Natural killer cell treated with Interleukin-12 subunit alpha and Interleukin-12 subunit beta and Interleukin-15 and Interleukin-18, amount 100 ng/mL, for 72 hours (primary cell): ENCODE results near the gene PMPCA. TPM values are rescaled to one million over a fixed set of nuclear protein-coding genes. Genes with fewer than 3 reads are reported as not detected.
A peak's percentile ranks its signal among the peaks of the same experiment; 100 is the strongest.
"Not testable (repeated sequence)": the region's sequence is repeated elsewhere in the genome, so short reads cannot be mapped to it uniquely, and the experiment has no call there.

Experiments
- ATAC-seq, 2 donors: fragments of 150-1000 bp; cut with Tn5 transposase in 1 of 2; sonication (Bioruptor Pico), chemical (Tn5 transposase) in 1 of 2; 2 replicates each; pipeline ENCODE4 v1.10.0; 2021
- DNase-seq: peaks from one replicate; pipeline ENCODE4 v3.0.0; 2022; ENCODE audit warnings: low spot score
- H3K27ac Mint-ChIP-seq, 2 donors: 1 replicate in 1 of 2; 2 replicates in 1 of 2; pipeline ENCODE4 v1.8.0; 2022; ENCODE audit warnings: mixed read lengths in 2 of 2, mild to moderate bottlenecking in 1 of 2, moderate library complexity in 1 of 2
- H3K27me3 Mint-ChIP-seq, 2 donors: 1 replicate in 1 of 2; 2 replicates in 1 of 2; pipeline ENCODE4 v1.8.0; 2022; ENCODE audit warnings: mixed read lengths in 2 of 2
- H3K36me3 Mint-ChIP-seq: one replicate; pipeline ENCODE4 v1.8.0; 2022; ENCODE audit warnings: mixed read lengths
- H3K4me1 Mint-ChIP-seq, 2 donors: 1 replicate in 1 of 2; 2 replicates in 1 of 2; pipeline ENCODE4 v1.8.0; 2022; ENCODE audit warnings: low read depth in 2 of 2, mixed read lengths in 2 of 2, mild to moderate bottlenecking in 1 of 2
- H3K4me3 Mint-ChIP-seq: one replicate; pipeline ENCODE4 v1.8.0; 2022; ENCODE audit warnings: mixed read lengths
- H3K9me3 Mint-ChIP-seq: 2 replicates; pipeline ENCODE4 v1.8.0; 2022; ENCODE audit warnings: mixed read lengths
- total RNA-seq, 2 donors: library from RNA; stranded (reverse); gene quantifications; one replicate each; pipeline ENCODE4 v1.2.3, GENCODE V29; 2022

PMPCA gene
- total RNA-seq, 2 donors from 2014 or later, result 66.2 to 107 TPM

GRCh38 chr9:136404801-136405136 is 5.7 kb upstream of the PMPCA start:
- H3K27me3 Mint-ChIP-seq, result no peaks in the 10 kb centered on the region
- H3K4me1 Mint-ChIP-seq, result peaks cover 40 to 46% of the 10 kb centered on the region in 2 donors
- DNase-seq (no peak), ATAC-seq (no peak)
- no peaks in the 10 kb centered on the region for H3K9me3 Mint-ChIP-seq
- peaks cover 5% of the 10 kb centered on the region for H3K36me3 Mint-ChIP-seq
- H3K27ac Mint-ChIP-seq, result peak overlapping the region; percentile 82 to 93
- H3K4me3 Mint-ChIP-seq, result peak overlapping the region; percentile 77

GRCh38 chr9:136405481-136405880 is 5.0 kb upstream of the PMPCA start:
- DNase-seq (no peak), ATAC-seq (no peak)
- Mint-ChIP-seq H3K27ac (peak overlapping the region; percentile 82 to 93), H3K36me3 (peaks cover 5% of the 10 kb centered on the region), H3K4me3 (peak overlapping the region; percentile 77), H3K9me3 (no peaks in the 10 kb centered on the region), H3K27me3 (no peaks in the 10 kb centered on the region), H3K4me1 (peaks cover 43 to 48% of the 10 kb centered on the region in 2 donors)

- H3K27me3 Mint-ChIP-seq, H3K27ac Mint-ChIP-seq, H3K36me3 Mint-ChIP-seq, DNase-seq, ATAC-seq, H3K4me3 Mint-ChIP-seq, H3K9me3 Mint-ChIP-seq: not testable (repeated sequence)
- H3K4me1 Mint-ChIP-seq, result peaks cover 43 to 44% of the 10 kb centered on the region in 2 donors
Observed at GRCh38 chr9:136405904-136406303, 4.6 kb upstream of the PMPCA start.

GRCh38 chr9:136407061-136407460 is 3.4 kb upstream of the PMPCA start:
- H3K36me3 Mint-ChIP-seq, result peaks cover 10% of the 10 kb centered on the region
- DNase-seq, H3K27me3 Mint-ChIP-seq, H3K4me3 Mint-ChIP-seq, ATAC-seq, H3K27ac Mint-ChIP-seq, H3K9me3 Mint-ChIP-seq: not testable (repeated sequence)
- H3K4me1 Mint-ChIP-seq, result peaks cover 46 to 48% of the 10 kb centered on the region in 2 donors

- Mint-ChIP-seq H3K36me3 (peaks cover 10% of the 10 kb centered on the region), H3K4me1 (peaks cover 47 to 48% of the 10 kb centered on the region in 2 donors), H3K27me3 (no peaks in the 10 kb centered on the region), H3K27ac (no peak overlapping the region), H3K9me3 (no peaks in the 10 kb centered on the region), H3K4me3 (no peak overlapping the region)
- no peak for ATAC-seq
- DNase-seq, result no peak
Observed at GRCh38 chr9:136407911-136408310, 2.5 kb upstream of the PMPCA start.

- Mint-ChIP-seq H3K4me3 (peak overlapping the region; percentile 90), H3K9me3 (no peaks in the 10 kb centered on the region), H3K27me3 (no peaks in the 10 kb centered on the region), H3K36me3 (peaks cover 16% of the 10 kb centered on the region), H3K4me1 (peaks cover 35 to 36% of the 10 kb centered on the region in 2 donors), H3K27ac (peak overlapping the region; percentile 86 to 91)
- no peak for DNase-seq
- ATAC-seq, result peak; percentile 24 to 38
Observed at GRCh38 chr9:136409557-136410455, 652 bp upstream of the PMPCA start.

- H3K9me3 Mint-ChIP-seq, result no peaks in the 10 kb centered on the region
- H3K27ac Mint-ChIP-seq, result peak overlapping the region; percentile 86 to 91
- no peaks in the 10 kb centered on the region for H3K27me3 Mint-ChIP-seq
- DNase-seq (no peak), ATAC-seq (no peak)
- peaks cover 16% of the 10 kb centered on the region for H3K36me3 Mint-ChIP-seq
- H3K4me1 Mint-ChIP-seq, result peaks cover 29 to 30% of the 10 kb centered on the region in 2 donors
- peak overlapping the region; percentile 90 for H3K4me3 Mint-ChIP-seq
Observed at GRCh38 chr9:136411378-136411777, 920 bp downstream of the PMPCA start.

GRCh38 chr9:136412962-136413361 is 2.5 kb downstream of the PMPCA start:
- H3K9me3 Mint-ChIP-seq, result no peaks in the 10 kb centered on the region
- H3K27me3 Mint-ChIP-seq, result no peaks in the 10 kb centered on the region
- H3K4me1 Mint-ChIP-seq, result peaks cover 26 to 30% of the 10 kb centered on the region in 2 donors
- DNase-seq (no peak), ATAC-seq (no peak)
- no peak overlapping the region for H3K27ac Mint-ChIP-seq
- peaks cover 21% of the 10 kb centered on the region for H3K36me3 Mint-ChIP-seq
- H3K4me3 Mint-ChIP-seq, result no peak overlapping the region

- H3K27me3 Mint-ChIP-seq, result no peaks in the 10 kb centered on the region
Observed at GRCh38 chr9:136416427-136416826, 6.0 kb downstream of the PMPCA start.

GRCh38 chr9:136416914-136417313 is 6.5 kb downstream of the PMPCA start:
- DNase-seq (no peak), ATAC-seq (no peak)
- H3K36me3 Mint-ChIP-seq, result peaks cover 11% of the 10 kb centered on the region
- H3K27ac Mint-ChIP-seq, result no peak overlapping the region
- no peaks in the 10 kb centered on the region for H3K27me3 Mint-ChIP-seq
- H3K4me3 Mint-ChIP-seq, result no peak overlapping the region
- H3K9me3 Mint-ChIP-seq, result no peaks in the 10 kb centered on the region
- peaks cover 3 to 7% of the 10 kb centered on the region in 2 donors for H3K4me1 Mint-ChIP-seq

More at GRCh38 chr9:136416427-136416826, 6.0 kb downstream of the PMPCA start:
- peaks cover 11% of the 10 kb centered on the region for H3K36me3 Mint-ChIP-seq
- no peak overlapping the region for H3K27ac Mint-ChIP-seq
- no peak overlapping the region for H3K4me3 Mint-ChIP-seq
- H3K4me1 Mint-ChIP-seq, result peaks cover 8 to 10% of the 10 kb centered on the region in 2 donors
- ATAC-seq, result no peak
- DNase-seq, result no peak
- H3K9me3 Mint-ChIP-seq, result no peaks in the 10 kb centered on the region

GRCh38 chr9:136418182-136419091 is 8.0 kb downstream of the PMPCA start:
- H3K4me3 Mint-ChIP-seq, result no peak overlapping the region
- peaks cover 11% of the 10 kb centered on the region for H3K36me3 Mint-ChIP-seq
- ATAC-seq (no peak), DNase-seq (no peak)
- no peak overlapping the region for H3K27ac Mint-ChIP-seq
- no peaks in the 10 kb centered on the region for H3K27me3 Mint-ChIP-seq
- no peaks in the 10 kb centered on the region for H3K4me1 Mint-ChIP-seq
- H3K9me3 Mint-ChIP-seq, result no peaks in the 10 kb centered on the region

GRCh38 chr9:136419092-136419420 is 8.6 kb downstream of the PMPCA start:
- DNase-seq (no peak), ATAC-seq (no peak)
- H3K27me3 Mint-ChIP-seq, result no peaks in the 10 kb centered on the region
- peaks cover 5% of the 10 kb centered on the region for H3K36me3 Mint-ChIP-seq
- H3K27ac Mint-ChIP-seq, result no peak overlapping the region
- no peak overlapping the region for H3K4me3 Mint-ChIP-seq
- H3K9me3 Mint-ChIP-seq, result no peaks in the 10 kb centered on the region
- no peaks in the 10 kb centered on the region for H3K4me1 Mint-ChIP-seq

- peaks cover 1% of the 10 kb centered on the region for H3K36me3 Mint-ChIP-seq
- ATAC-seq (no peak), DNase-seq (no peak)
- no peak overlapping the region for H3K4me3 Mint-ChIP-seq
- no peak overlapping the region for H3K27ac Mint-ChIP-seq
- no peaks in the 10 kb centered on the region for H3K4me1 Mint-ChIP-seq
- no peaks in the 10 kb centered on the region for H3K27me3 Mint-ChIP-seq
- H3K9me3 Mint-ChIP-seq, result no peaks in the 10 kb centered on the region
Observed at GRCh38 chr9:136421791-136422190, 11.3 kb downstream of the PMPCA start.

- no peaks in the 10 kb centered on the region for H3K9me3 Mint-ChIP-seq
- no peaks in the 10 kb centered on the region for H3K4me1 Mint-ChIP-seq
- DNase-seq (no peak), ATAC-seq (peak in 1 of 2 donors; percentile 34)
- H3K27me3 Mint-ChIP-seq, result no peaks in the 10 kb centered on the region
- H3K4me3 Mint-ChIP-seq, result no peak overlapping the region
- H3K36me3 Mint-ChIP-seq, result no peaks in the 10 kb centered on the region
- no peak overlapping the region for H3K27ac Mint-ChIP-seq
Observed at GRCh38 chr9:136422876-136423275, 12.4 kb downstream of the PMPCA start.
